ACHN (cell line): ENCODE data around the gene UBE2V1.
"Not testable (repeated sequence)": the region's sequence is repeated elsewhere in the genome, so short reads cannot be mapped to it uniquely, and the experiment has no call there.

Source experiments
- DNase-seq: peaks from one replicate; pipeline ENCODE4 v3.0.0-alpha.2; 2015
- in situ Hi-C: cut with HindIII; loops from 2 replicates; pipeline ENCODE4 v1.10.0; 2017; ENCODE audit warnings: low sequenced_read_pairs, low pct_ligation_motif_present, low pct_unique_long_range_greater_than_20kb

The UBE2V1 gene

DNA sequence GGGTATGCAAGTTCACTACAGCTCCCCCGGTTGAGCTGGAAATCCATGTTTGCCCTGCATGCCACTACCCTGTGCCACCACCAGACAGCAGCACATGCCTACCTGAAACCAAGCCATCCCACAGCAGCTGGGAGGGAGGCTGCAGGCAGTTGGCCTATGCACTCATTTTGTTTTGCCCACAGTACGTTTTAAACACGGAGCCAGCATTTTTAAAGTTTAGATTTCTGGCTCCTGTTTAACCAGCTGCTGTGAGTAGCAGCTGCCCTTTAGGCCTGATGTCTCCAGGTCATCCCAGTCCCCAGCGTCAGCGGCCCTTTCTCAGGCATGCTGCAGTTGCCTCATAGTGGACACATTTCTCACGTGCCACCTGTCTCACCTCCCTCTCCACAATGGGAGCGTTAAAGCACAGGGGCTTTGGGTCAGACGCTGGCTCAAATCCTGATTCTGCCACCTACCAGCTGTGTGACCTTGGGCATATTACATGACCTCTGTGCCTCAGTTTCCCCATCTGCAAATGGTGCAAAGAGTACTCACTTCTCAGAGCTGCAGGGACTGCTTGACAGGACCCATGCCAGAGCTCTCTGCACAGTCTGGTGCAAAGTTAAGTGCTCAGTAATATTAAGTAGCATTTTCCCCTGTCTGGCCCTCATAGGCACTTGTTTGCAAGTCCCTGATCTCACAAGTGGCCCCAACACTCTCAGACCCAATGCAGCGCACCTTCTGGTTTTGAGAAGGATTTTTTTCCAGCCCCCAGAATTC lies 8.2 kb upstream of the UBE2V1 start:
- in situ Hi-C loops, result no loop called here

DNA sequence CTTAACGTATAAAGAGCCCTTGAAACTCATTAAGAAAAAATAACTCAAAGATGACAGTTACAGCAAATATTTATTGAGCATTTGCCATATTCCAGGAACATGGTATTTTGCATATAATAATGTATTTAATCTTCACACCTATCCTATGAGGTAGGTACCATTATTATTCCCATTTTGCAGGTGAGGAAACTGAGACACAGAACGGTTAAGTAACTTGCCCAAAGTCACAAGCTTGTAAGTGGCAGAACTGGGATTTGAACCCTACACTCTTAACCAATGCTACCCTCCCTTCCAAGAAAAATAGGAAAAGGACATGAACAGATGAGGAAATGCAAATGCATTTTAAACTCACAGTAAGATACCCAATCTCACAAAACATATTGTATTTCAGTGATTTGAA lies 5.3 kb upstream of the UBE2V1 start:
- DNase-seq, result no peak
- in situ Hi-C loops, result no loop called here

More for the DNA sequence above, 8.2 kb upstream of the UBE2V1 start:
- DNase-seq, result peak; percentile 67

DNA sequence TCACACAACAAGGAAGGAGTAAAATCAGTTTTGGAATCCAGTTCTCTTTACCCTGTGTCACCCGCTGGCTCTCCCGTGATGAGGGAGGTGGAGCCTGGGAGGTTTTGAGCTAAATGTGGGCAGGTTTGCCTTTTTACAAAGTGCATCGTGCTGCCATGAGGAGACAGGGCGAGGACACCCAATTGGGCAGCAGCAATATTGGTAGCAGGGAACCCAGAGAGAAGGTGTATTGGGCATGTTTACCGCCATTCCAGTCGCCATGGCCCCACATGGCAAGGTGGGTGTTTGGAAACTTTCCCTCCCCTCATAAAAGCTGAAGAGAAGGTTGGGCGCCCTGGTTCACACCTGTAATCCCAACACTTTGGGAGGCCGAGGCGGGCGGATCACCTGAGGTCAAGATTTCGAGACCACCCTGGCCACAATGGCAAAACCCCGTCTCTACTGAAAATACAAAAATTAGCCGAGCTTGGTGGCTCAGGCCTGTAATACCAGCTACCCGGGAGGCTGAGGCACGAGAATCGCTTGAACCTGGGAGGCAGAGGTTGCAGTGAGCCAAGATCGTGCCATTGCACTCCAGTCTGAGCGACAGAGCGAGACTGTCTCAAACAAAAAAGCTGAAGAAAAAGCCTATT lies 3.5 kb upstream of the UBE2V1 start:
- in situ Hi-C loops, result no loop called here
- no peak for DNase-seq

- in situ Hi-C loops, result no loop called here
- peak; percentile 93 for DNase-seq
Observed at GRCh38 chr20:50115591-50116367, 2.8 kb upstream of the UBE2V1 start.

DNA sequence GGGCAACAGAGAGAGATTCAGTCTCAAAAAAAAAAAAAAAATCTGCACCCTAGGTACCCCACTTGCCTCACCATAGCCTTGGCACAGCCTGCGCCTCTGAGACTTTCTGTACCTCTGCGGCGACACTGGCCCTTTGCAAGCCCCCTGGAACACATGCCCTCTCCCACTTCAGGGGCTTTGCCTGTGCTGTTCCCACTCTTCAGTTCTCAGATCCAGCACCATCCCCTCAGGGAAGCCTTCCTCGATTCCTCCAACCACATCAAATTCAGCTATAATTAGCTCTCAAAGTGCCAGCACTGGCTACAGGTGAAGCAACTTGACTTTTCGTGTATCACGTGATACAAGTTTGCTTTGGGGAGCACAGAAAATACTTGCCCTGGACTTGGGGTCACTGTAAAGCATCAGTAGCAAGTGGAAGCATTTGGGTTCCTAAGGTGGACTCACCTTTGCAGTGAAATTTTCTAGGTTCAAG lies 2.1 kb upstream of the UBE2V1 start:
- no peak for DNase-seq
- in situ Hi-C loops, result no loop called here

DNA sequence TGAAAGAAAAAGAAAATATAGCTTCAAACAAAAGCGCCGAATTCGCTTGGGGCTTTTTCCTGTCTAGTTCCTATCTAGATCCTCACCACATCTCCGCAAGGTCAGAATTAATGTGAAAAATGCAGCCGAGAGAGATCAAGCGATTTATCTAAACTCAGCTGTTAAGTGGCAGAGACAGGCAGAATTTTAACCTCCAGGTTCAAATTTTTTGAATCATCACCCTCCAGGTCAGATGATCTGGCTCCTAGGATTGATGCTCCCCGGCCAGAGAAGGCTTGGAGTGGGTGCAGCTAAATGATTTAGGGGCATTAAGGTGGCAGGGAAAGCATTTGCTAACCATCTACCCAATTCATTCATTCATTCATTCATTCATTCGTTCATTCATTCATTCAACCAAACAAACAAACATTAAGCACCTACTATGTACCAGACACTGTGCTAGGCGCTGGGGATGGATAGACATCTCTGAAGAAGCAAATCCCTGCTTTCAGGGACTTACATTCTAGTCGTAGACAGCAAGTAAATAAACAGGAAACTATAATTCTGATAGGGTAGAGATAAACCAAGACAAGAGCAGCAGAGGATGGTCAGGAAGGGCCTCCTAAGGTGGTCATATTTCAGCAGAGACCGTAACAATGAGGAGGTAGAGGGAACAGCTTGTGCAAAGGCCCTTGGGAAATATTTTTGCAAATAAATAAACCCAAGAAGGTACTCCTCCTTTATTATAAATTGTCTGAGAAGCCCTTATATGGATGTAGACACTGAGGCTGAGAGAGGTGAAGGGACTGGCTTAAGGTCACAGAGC lies 672 bp upstream of the UBE2V1 start:
- in situ Hi-C loops, result no loop called here
- no peak for DNase-seq

DNA sequence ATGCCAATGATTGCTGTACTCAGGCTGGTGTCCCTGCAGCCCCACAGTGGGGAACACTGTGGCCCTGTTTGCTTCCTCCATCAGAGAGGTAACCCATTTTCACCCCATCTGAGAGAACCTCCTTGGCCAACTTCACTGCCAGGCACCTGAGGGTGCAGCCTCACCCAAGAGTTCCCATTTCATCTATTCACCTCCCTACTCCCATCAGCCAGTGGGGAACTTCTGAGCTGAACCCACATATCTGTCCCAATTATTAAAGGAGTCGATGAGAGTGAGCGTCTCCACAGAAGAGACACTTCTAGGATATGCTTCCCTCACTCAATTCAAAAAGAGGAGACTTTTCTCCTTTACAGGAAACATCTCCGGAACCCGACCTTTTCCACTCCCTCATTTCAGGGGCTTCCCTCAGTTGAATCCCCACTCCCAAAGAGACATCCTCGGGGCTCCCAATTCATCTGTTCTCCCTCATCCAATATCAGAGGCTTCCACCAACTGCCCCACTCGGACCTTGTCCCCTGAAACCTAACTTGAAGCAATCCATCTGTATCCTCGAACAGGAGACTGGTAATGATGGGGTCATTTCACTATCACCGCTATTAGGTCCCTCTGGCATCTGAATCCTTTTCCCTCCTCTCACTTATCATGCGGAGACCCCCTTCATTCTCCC lies 988 bp downstream of the UBE2V1 start:
- DNase-seq, result no peak
- in situ Hi-C loops, result no loop called here

- no peak for DNase-seq
- in situ Hi-C loops, result no loop called here
Observed at GRCh38 chr20:50111120-50111828, 1.7 kb downstream of the UBE2V1 start.

DNA sequence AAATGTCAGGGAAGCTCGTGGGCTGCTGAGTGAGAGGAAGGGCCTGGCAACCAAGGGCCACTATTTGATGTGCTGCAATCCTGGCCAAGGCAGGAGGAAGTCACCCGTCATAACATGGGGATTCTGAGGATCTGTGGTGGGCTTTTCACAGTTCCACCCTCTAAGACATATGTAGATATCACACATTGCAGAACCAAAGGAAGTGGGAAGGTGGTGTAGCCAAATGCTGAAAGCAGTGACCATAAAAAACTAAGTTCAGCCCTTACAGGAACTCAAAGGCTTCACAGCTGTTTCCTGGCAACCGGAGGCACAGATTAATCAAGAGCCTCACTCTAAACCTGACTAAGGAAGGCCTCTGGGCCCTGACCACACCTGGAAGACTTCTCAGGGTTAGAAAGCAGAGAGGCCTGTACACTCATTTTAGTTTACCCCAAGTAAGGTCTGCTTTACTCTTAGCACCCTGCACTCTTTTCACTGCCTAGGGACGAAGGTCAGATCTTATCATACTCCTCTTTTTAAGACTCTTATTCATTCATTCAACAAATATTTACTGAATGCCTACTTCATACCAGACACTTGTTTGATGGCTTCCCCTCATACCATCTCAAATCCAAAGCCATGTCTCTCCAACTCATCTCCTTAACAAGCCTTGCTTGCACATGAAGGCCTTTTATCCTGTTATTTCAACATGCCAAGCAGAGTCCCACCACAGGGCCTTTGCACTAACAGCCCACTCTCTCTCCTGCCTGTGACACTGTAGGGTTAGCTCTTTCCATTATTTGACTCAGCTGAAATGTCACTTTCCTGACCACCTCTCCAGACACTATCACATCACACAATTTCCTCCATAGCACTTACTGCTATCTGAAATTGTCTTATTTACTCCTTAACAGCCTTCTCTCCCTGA lies 2.6 kb downstream of the UBE2V1 start:
- in situ Hi-C loops, result no loop called here
- DNase-seq, result no peak

GRCh38 chr20:50108556-50109235 lies 4.3 kb downstream of the UBE2V1 start:
- DNase-seq, result no peak
- in situ Hi-C loops, result no loop called here

DNA sequence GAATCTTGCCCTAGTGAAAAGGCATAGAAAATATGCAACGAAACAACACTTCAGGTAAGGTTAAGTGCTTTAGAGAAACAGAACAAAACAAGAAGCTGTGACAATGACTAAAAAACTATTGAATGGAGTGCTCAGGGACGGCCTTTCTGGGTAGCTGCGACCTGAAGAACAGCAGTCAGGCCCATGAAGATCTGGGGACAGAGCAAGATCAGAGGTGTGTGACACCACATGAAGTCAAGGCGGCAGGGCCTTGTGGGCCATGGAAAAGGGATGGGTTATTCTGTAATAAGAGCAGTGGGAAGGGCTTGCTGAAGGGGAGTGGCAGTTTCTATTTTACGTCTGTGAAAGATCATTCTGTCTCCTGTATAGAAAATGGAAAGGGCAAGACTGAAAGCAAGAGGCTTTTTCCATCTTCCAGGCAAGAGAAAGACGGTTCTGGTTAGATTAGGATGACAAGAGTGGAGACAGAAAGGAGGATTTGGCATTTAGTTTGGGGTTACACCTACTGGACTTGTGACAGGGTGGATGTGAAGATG lies 5.1 kb downstream of the UBE2V1 start:
- DNase-seq, result no peak
- in situ Hi-C loops, result no loop called here

GRCh38 chr20:50107086-50107660 lies 5.8 kb downstream of the UBE2V1 start:
- in situ Hi-C loops, result no loop called here
- no peak for DNase-seq

- in situ Hi-C loops, DNase-seq: not testable (repeated sequence)
Observed at GRCh38 chr20:50106669-50107068, 6.3 kb downstream of the UBE2V1 start.

DNA sequence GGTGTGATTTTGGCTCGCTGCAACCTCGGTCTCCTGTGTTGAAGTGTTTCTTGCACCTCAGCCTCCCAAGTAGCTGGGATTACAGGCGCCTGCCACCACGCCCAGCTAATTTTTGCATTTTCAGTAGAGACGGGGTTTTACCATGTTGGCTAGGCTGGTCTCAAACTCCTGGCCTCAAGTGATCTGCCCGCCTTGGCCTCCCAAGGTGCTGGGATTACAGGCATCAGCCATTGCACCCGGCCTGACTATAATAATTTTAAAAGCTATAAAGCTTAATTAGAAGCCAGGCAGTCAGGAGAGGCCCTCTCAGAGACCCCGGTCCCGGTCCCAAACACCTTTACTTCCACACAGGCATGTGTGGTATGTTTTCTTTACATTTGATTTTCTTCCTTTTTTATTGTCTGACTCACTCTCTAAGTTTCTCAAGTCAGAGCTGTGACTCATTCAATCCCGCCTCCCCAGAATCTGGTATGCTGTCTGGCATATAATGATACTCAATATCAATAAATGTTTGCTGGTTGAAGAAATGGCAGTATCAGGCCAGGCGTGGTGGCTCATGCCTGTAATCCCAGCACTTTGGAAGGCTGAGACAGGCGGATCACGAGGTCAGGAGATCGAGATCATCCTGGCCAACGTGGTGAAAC lies 9.4 kb downstream of the UBE2V1 start:
- peak; percentile 65 for DNase-seq
- in situ Hi-C loops, result not testable (repeated sequence)

DNA sequence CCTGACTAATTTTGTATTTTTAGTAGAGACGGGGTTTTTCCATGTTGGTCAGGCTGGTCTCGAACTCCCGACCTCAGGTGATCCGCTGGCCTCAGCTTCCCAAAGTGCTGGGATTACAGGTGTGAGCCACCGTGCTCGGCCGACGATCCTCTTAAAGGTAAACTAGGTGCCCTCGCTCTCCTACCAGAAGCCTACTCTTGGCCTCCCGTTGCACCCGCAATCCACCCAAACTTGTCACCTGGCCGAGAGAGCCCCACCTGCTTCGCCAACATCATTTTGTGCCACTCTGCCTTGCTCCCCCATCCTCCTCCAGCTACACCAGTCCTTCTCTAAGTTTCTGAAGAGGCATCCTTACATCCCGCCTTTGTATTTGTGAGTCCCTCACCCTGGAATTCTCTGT lies 10.4 kb downstream of the UBE2V1 start:
- in situ Hi-C loops, DNase-seq: not testable (repeated sequence)
